Sigmoid colon (tissue), 4 donors: Measurements from ENCODE around the gene BLM.

Experiments
- CTCF ChIP-seq, 4 experiments: fragments of 450-650 bp in 3 of 4; fragments of 200-600 bp in 1 of 4; IDR thresholded peaks; one replicate each; pipeline ENCODE4 v1.5.1; 2016 to 2019; ENCODE audit warnings: antibody characterized with exemption in 4 of 4, mild to moderate bottlenecking in 3 of 4, moderate library complexity in 2 of 4
- EP300 ChIP-seq, 4 donors: sonication (generic); formaldehyde crosslinking; IDR thresholded peaks; one replicate each; pipeline ENCODE4 v1.6.1; 2017; ENCODE audit warnings: antibody characterized with exemption in 4 of 4

- TF ChIP-seq CTCF (IDR thresholded peaks at IDR 0.05) (no peak), EP300 (IDR thresholded peaks at IDR 0.05) (no peak)
These were observed 117.5 kb downstream of the BLM start for GRCh38 chr15:90834626-90835025.
